ENCODE measurements around the gene NOL8.
A peak's percentile ranks its signal among the peaks of the same experiment; 100 is the strongest.

Gene NOL8
- 99.0 to 147 (median 111) reads per million in 3 experiments for total RNA-seq

DNA sequence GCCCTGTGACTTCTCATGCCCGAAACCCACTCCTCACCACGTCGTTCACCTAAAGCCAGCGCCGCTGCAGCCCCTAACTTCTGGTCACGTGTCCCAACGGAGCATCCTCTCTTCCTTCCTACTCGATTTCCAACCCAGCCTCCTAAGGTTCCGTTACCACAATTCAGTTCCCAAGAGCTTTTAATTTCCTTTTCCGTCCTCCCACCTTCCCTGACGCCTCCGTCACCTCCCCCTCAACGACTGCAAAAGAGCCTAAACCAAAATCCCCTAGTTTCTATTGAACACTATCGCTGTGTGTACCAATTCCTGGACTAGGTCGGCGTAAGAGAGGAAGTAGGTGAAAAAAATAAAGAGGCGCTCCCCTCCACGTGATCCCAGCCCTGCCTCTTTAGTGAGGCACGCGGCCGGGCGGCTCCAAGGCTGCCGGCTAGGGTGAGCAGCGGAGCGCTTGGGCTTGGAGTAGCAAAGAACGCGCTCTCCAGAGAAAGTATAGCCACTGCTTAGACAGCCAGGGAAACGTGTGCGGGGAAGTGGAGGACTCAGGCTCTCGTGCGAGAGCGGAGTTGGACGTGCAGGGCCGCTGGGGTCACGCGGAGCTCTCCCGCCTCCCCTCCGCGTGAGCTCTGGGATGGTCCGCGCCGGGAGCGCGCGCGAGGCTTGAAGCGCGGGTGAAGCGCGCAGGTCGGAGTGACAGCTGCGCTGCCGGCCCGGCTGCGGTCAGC is at the start of gene NOL8, which contains the start of gene CENPP:
TSS of gene NOL8 (minus strand) at position 82 of the 722 bp plus-strand sequence. CDS start 1,189 bp downstream, outside the sequence.
TSS of gene CENPP (plus strand) at position 685 of the 722 bp plus-strand sequence.
- DNase-seq = peak; percentile 87

GRCh38 chr9:92373167-92373566 is 48.0 kb upstream of the NOL8 start:
- DNase-seq = no peak

GRCh38 chr9:92369075-92369474 is 43.9 kb upstream of the NOL8 start:
- DNase-seq = no peak

- DNase-seq = no peak
Observed at GRCh38 chr9:92360083-92360482, 34.9 kb upstream of the NOL8 start.

- DNase-seq = no peak
Observed at GRCh38 chr9:92359394-92359995, 34.3 kb upstream of the NOL8 start.

DNA sequence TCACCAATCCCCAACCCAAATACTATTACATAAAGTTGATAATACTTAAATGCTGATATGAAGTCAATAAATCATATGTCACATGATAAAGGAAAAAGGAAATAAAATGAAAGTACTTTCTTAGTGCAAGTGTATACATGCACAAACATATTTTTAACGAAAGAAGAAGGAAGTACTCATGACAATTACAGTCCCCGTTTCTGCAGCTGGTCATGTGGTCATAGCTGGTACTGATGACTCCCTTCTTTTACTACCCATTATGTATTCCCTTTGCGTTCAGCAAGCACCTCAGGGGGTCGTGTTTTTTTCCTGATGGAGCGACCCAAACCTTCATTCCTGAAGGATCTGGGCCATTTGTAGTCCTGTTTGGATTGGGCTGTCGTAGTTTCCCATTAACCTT is 27.9 kb upstream of the NOL8 start:
- DNase-seq = no peak

- DNase-seq = no peak
Observed at GRCh38 chr9:92350740-92351133, 25.6 kb upstream of the NOL8 start.

- no peak for DNase-seq
Observed at GRCh38 chr9:92349771-92350739, 24.9 kb upstream of the NOL8 start.

DNA sequence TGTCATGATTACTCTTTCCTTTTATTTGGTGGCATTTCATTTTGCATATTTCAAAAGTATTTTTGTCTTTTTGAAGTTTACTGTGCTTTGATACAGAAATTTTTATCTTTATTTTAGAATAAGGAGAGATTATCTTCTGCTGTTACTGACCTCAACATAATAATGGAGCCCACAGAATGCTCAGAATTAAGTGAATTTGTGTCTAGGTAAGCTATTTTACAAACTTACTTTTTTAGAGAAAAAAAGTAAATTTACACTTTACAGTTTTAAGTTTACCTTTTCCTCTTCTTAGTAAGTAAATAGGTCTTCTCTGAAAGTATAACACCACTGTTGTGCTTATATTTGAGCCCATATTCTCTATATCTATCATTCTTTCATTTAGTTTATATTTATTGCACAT is 20.4 kb upstream of the NOL8 start:
- no peak for DNase-seq

- DNase-seq = no peak
Observed at GRCh38 chr9:92342825-92343488, 17.8 kb upstream of the NOL8 start.

GRCh38 chr9:92341578-92341977 is 16.4 kb upstream of the NOL8 start:
- DNase-seq = no peak

DNA sequence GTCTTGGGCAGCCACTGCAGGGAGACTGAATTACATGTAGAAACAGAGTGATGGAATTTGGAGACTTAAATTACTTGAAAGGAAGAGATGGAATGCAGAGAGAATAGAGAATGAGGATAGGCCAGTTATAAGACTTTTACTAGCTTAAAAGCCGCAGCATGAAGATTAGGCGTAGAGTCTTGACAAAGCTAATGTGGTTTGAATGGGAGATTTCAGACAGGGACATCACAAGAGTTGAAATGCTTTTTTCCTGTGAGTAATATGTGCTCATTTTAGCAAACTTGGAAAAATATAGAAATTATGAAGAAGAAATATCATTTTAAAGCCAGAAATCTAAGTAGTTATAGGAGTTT is 8.1 kb upstream of the NOL8 start:
- no peak for DNase-seq

DNA sequence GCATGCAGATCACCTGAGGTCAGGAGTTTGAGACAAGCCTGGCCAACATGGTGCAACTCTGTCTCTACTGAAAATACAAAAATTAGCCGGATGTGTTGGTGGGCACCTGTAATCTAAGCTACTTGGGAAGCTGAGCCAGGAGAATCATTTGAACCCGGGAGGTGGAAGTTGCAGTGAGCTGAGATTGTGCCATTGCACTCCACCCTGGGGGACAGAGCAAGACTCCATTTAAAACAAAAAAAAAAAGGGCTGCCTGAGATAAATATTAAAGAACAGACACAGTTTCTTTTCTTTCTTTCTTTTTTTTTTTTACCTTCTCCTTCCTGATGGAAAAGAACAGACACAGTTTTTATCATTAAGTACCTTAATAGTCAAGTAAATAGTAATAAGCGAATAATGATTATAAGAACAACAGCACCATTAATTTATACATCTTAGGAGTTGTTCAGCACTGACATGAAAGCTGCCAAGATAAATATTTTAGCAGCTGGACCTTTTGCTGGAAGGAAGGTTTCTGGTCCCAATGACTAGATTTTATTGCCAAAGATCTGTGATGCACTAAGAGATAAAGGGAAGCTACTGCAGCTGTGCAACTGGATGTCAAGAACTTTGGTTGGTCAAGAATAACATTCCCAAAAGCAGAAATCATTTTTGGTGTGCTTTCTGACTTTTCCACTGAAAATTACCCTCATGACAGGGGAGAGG is 7.6 kb upstream of the NOL8 start:
- DNase-seq = no peak

GRCh38 chr9:92328225-92328624 is 3.1 kb upstream of the NOL8 start:
- DNase-seq = no peak

GRCh38 chr9:92327283-92327850 is 2.2 kb upstream of the NOL8 start:
- no peak for DNase-seq

DNA sequence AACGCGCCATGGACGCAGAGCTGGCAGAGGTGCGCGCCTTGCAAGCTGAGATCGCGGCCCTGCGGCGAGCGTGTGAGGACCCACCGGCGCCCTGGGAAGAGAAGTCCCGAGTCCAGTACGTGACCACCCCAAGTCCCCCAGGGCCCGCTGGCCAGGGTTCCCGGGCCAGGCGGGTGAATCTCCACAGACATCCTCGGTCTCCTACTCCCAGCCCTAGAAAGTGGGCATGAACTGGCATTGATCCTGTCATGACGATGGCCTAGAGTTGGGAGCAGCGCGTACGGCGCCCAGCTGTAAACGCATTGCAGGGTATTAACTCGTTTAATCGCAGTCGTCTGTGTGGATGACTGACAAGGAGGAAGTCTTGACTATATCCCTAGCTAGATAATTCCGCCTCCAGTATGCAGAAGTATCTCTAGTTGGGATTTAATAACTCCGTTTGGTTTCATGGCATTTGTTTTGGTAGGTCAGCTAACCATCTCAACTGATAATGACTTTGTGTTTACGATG is 896 bp upstream of the NOL8 start:
- no peak for DNase-seq

GRCh38 chr9:92324889-92325268 is 271 bp downstream of the NOL8 start:
- DNase-seq = no peak

DNA sequence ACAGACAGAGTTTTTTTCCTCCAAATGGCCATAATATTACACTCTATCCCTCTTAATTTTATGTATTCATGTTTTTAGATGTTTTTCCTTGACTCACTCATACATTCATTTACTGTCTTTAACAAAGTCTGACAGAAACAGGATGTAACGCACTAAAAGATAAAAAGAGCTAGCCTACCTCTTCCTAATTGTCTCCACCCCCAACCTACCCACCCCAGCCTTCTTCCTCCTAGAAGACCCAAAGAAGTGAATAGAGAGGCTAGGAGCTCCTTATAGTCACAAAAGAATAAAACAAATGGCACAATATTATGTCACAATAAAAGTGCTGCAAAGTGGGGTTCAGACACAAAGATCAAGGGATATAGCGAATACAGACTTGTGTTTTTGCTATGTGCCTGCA is 719 bp downstream of the NOL8 start:
- no peak for DNase-seq

GRCh38 chr9:92315456-92315855 is 9.7 kb downstream of the NOL8 start:
- DNase-seq = no peak

- no peak for DNase-seq
Observed at GRCh38 chr9:92313624-92314012, 11.5 kb downstream of the NOL8 start.

GRCh38 chr9:92312887-92313623 is 12.1 kb downstream of the NOL8 start:
- DNase-seq = no peak
